HUES64 (cell line): ENCODE measurements around the gene OLIG1.

Source experiments
- H3K27ac ChIP-seq: 2 replicates; pipeline ENCODE4 v1.7.0; 2013; ENCODE audit warnings: low read depth, low read length, inconsistent platforms
- H3K27me3 ChIP-seq: 2 replicates; pipeline ENCODE4 v1.6.1; 2013; ENCODE audit warnings: mild to moderate bottlenecking, low read length; ENCODE audit not compliant: insufficient read depth
- H3K36me3 ChIP-seq: 2 replicates; pipeline ENCODE4 v1.6.1; 2013; ENCODE audit warnings: mild to moderate bottlenecking, low read length; ENCODE audit not compliant: insufficient read depth
- H3K4me1 ChIP-seq: 2 replicates; pipeline ENCODE4 v1.6.1; 2013; ENCODE audit warnings: mild to moderate bottlenecking, low read length, moderate library complexity; ENCODE audit not compliant: insufficient read depth
- H3K4me3 ChIP-seq: 2 replicates; pipeline ENCODE4 v1.5.1; 2013; ENCODE audit warnings: mild to moderate bottlenecking, low read length, moderate library complexity
- H3K9ac ChIP-seq: 2 replicates; pipeline ENCODE4 v1.6.1; 2013; ENCODE audit warnings: mild to moderate bottlenecking, low read depth, low read length
- H3K9me3 ChIP-seq: 2 replicates; pipeline ENCODE4 v1.6.1; 2013; ENCODE audit warnings: low read depth, low read length; ENCODE audit not compliant: insufficient read depth
- WGBS: fragments of 150-250, 120-280 bp; methylation state at CpG from one replicate; pipeline ENCODE4 v1.1.7; 2013; ENCODE audit warnings: missing lambda C conversion rate; 5-methylcytosine and 5-hydroxymethylcytosine counted together

The OLIG1 gene

DNA sequence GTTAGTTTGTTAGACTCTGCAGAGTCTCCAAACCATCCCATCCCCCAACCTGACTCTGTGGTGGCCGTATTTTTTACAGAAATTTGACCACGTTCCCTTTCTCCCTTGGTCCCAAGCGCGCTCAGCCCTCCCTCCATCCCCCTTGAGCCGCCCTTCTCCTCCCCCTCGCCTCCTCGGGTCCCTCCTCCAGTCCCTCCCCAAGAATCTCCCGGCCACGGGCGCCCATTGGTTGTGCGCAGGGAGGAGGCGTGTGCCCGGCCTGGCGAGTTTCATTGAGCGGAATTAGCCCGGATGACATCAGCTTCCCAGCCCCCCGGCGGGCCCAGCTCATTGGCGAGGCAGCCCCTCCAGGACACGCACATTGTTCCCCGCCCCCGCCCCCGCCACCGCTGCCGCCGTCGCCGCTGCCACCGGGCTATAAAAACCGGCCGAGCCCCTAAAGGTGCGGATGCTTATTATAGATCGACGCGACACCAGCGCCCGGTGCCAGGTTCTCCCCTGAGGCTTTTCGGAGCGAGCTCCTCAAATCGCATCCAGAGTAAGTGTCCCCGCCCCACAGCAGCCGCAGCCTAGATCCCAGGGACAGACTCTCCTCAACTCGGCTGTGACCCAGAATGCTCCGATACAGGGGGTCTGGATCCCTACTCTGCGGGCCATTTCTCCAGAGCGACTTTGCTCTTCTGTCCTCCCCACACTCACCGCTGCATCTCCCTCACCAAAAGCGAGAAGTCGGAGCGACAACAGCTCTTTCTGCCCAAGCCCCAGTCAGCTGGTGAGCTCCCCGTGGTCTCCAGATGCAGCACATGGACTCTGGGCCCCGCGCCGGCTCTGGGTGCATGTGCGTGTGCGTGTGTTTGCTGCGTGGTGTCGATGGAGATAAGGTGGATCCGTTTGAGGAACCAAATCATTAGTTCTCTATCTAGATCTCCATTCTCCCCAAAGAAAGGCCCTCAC lies 44.2 kb upstream of the OLIG1 start, which contains the start of gene OLIG2:
Gene OLIG2 (plus strand): TSS at position 447 of the 954 bp plus-strand sequence. CDS start 928 bp downstream, outside the sequence.
- H3K9ac ChIP-seq, result no peak within 1 kb of the TSS
- no peaks in the 10 kb centered on the region for H3K36me3 ChIP-seq
- H3K27ac ChIP-seq, result no peak within 1 kb of the TSS
- under 1% methylated on average over 55 of the region's 59 CpGs for WGBS
- no peaks in the 10 kb centered on the region for H3K9me3 ChIP-seq
- peaks cover 23% of the 10 kb centered on the region for H3K4me1 ChIP-seq
- H3K27me3 ChIP-seq, result peaks cover 100% of the 10 kb centered on the region
- H3K4me3 ChIP-seq, result peak within 1 kb of the TSS; percentile 58

DNA sequence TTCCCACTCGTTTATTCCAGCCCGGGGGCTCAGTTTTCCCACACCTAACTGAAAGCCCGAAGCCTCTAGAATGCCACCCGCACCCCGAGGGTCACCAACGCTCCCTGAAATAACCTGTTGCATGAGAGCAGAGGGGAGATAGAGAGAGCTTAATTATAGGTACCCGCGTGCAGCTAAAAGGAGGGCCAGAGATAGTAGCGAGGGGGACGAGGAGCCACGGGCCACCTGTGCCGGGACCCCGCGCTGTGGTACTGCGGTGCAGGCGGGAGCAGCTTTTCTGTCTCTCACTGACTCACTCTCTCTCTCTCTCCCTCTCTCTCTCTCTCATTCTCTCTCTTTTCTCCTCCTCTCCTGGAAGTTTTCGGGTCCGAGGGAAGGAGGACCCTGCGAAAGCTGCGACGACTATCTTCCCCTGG lies 43.5 kb upstream of the OLIG1 start:
- Histone ChIP-seq H3K9ac (no peak overlapping the region), H3K27me3 (peaks cover 100% of the 10 kb centered on the region), H3K4me1 (peaks cover 23% of the 10 kb centered on the region), H3K36me3 (no peaks in the 10 kb centered on the region), H3K4me3 (no peak overlapping the region), H3K9me3 (no peaks in the 10 kb centered on the region), H3K27ac (no peak overlapping the region)
- WGBS, result 7% methylated on average over 21 of the region's 21 CpGs

- H3K4me1 ChIP-seq, result peaks cover 23% of the 10 kb centered on the region
- no peak overlapping the region for H3K9ac ChIP-seq
- no peak overlapping the region for H3K27ac ChIP-seq
- 2% methylated on average over 54 of the region's 54 CpGs for WGBS
- no peaks in the 10 kb centered on the region for H3K9me3 ChIP-seq
- no peaks in the 10 kb centered on the region for H3K36me3 ChIP-seq
- H3K27me3 ChIP-seq, result peaks cover 100% of the 10 kb centered on the region
- H3K4me3 ChIP-seq, result 0 out of 2 replicates have a peak overlapping the region, but pooled peaks have one; percentile 19
Observed at GRCh38 chr21:33026878-33027400, 43.0 kb upstream of the OLIG1 start.

GRCh38 chr21:33027401-33028286 lies 42.3 kb upstream of the OLIG1 start:
- Histone ChIP-seq H3K27ac (no peak overlapping the region), H3K9me3 (no peaks in the 10 kb centered on the region), H3K4me1 (peaks cover 21% of the 10 kb centered on the region), H3K36me3 (no peaks in the 10 kb centered on the region), H3K27me3 (peaks cover 100% of the 10 kb centered on the region), H3K4me3 (no peak overlapping the region), H3K9ac (no peak overlapping the region)
- 2% methylated on average over 85 of the region's 85 CpGs for WGBS

GRCh38 chr21:33028287-33028670 lies 41.7 kb upstream of the OLIG1 start:
- no peaks in the 10 kb centered on the region for H3K9me3 ChIP-seq
- WGBS, result 4% methylated on average over 11 of the region's 15 CpGs
- H3K27ac ChIP-seq, result no peak overlapping the region
- peaks cover 16% of the 10 kb centered on the region for H3K4me1 ChIP-seq
- no peak overlapping the region for H3K9ac ChIP-seq
- H3K36me3 ChIP-seq, result no peaks in the 10 kb centered on the region
- H3K4me3 ChIP-seq, result no peak overlapping the region
- H3K27me3 ChIP-seq, result peaks cover 100% of the 10 kb centered on the region

- Histone ChIP-seq H3K4me3 (no peak overlapping the region), H3K4me1 (peaks cover 12% of the 10 kb centered on the region), H3K9ac (no peak overlapping the region), H3K27ac (no peak overlapping the region), H3K36me3 (no peaks in the 10 kb centered on the region), H3K27me3 (peaks cover 100% of the 10 kb centered on the region), H3K9me3 (no peaks in the 10 kb centered on the region)
- WGBS, result 3% methylated on average over 26 of the region's 28 CpGs
Observed at GRCh38 chr21:33028773-33029384, 41.1 kb upstream of the OLIG1 start.

DNA sequence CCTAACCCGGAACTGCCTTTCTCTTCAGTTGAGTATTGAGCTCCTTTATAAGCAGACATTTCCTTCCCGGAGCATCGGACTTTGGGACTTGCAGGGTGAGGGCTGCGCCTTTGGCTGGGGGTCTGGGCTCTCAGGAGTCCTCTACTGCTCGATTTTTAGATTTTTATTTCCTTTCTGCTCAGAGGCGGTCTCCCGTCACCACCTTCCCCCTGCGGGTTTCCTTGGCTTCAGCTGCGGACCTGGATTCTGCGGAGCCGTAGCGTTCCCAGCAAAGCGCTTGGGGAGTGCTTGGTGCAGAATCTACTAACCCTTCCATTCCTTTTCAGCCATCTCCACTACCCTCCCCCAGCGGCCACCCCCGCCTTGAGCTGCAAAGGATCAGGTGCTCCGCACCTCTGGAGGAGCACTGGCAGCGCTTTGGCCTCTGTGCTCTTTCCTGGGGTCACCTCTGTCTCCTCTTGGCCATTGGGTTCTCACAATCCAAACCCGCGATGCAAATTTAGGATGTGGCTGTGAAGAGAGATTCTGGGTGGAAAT lies 40.5 kb upstream of the OLIG1 start:
- Histone ChIP-seq H3K4me3 (no peak overlapping the region), H3K9me3 (no peaks in the 10 kb centered on the region), H3K27ac (no peak overlapping the region), H3K9ac (no peak overlapping the region), H3K27me3 (peaks cover 100% of the 10 kb centered on the region), H3K36me3 (no peaks in the 10 kb centered on the region), H3K4me1 (peaks cover 10% of the 10 kb centered on the region)
- 4% methylated on average over 19 of the region's 19 CpGs for WGBS

GRCh38 chr21:33029975-33030461 lies 39.9 kb upstream of the OLIG1 start:
- Histone ChIP-seq H3K27ac (no peak overlapping the region), H3K27me3 (peaks cover 100% of the 10 kb centered on the region), H3K36me3 (no peaks in the 10 kb centered on the region), H3K9me3 (no peaks in the 10 kb centered on the region), H3K4me3 (no peak overlapping the region), H3K4me1 (peaks cover 8% of the 10 kb centered on the region; the same call in 1 of the 2 replicates), H3K9ac (no peak overlapping the region)
- WGBS, result 23% methylated on average over 9 of the region's 10 CpGs

GRCh38 chr21:33030633-33031032 lies 39.3 kb upstream of the OLIG1 start:
- 59% methylated on average over 6 of the region's 6 CpGs for whole genome bisulfite sequencing
- H3K9me3 ChIP-seq, result no peaks in the 10 kb centered on the region
- no peaks in the 10 kb centered on the region for H3K36me3 ChIP-seq
- no peak overlapping the region for H3K27ac ChIP-seq
- H3K27me3 ChIP-seq, result peaks cover 100% of the 10 kb centered on the region
- no peak overlapping the region for H3K4me3 ChIP-seq
- H3K4me1 ChIP-seq, result peaks cover 11% of the 10 kb centered on the region; the same call in 1 of the 2 replicates
- H3K9ac ChIP-seq, result no peak overlapping the region

- Histone ChIP-seq H3K36me3 (no peaks in the 10 kb centered on the region), H3K27ac (no peak overlapping the region), H3K4me1 (peaks cover 11% of the 10 kb centered on the region; the same call in 1 of the 2 replicates), H3K9me3 (no peaks in the 10 kb centered on the region), H3K4me3 (no peak overlapping the region), H3K27me3 (peaks cover 100% of the 10 kb centered on the region), H3K9ac (no peak overlapping the region)
- 46% methylated on average over 10 of the region's 10 CpGs for WGBS
Observed at GRCh38 chr21:33031152-33031911, 38.6 kb upstream of the OLIG1 start.
